Calu3 (cell line): Measurements from ENCODE around the gene TTLL5. TPM values are rescaled to one million over a fixed set of nuclear protein-coding genes. Genes with fewer than 3 reads are reported as not detected.
"Not testable (repeated sequence)": the region's sequence is repeated elsewhere in the genome, so short reads cannot be mapped to it uniquely, and the experiment has no call there.

Source experiments
- BruUV-seq: library from RNA; stranded (reverse); fragments of 400-500 nt; replicated peaks from 2 replicates; lab custom pipeline; 2021; lab: Mats Ljungman, UMichigan
- CTCF ChIA-PET: fragments of 300-600 bp; sonication (Branson Sonifier 250); formaldehyde crosslinking; loops from one replicate; lab custom pipeline; 2022; ENCODE audit warnings: antibody characterized with exemption; lab: Charles Lee
- DNase-seq: peaks from one replicate; pipeline ENCODE4 v3.0.0; 2022
- H3K27ac Mint-ChIP-seq: one replicate; pipeline ENCODE4 v1.8.0; 2022; ENCODE audit warnings: mixed read lengths; ENCODE audit not compliant: unreplicated experiment
- H3K27me3 Mint-ChIP-seq: one replicate; pipeline ENCODE4 v1.8.0; 2022; ENCODE audit warnings: mixed read lengths; ENCODE audit not compliant: unreplicated experiment
- H3K36me3 Mint-ChIP-seq: one replicate; pipeline ENCODE4 v1.8.0; 2022; ENCODE audit warnings: mild to moderate bottlenecking, moderate library complexity, mixed read lengths; ENCODE audit not compliant: insufficient read depth, unreplicated experiment
- H3K4me1 Mint-ChIP-seq: one replicate; pipeline ENCODE4 v1.8.0; 2022; ENCODE audit warnings: mild to moderate bottlenecking, low read depth, mixed read lengths; ENCODE audit not compliant: unreplicated experiment
- H3K4me3 Mint-ChIP-seq: one replicate; pipeline ENCODE4 v1.8.0; 2022; ENCODE audit warnings: mild to moderate bottlenecking, low read depth, moderate library complexity, mixed read lengths; ENCODE audit not compliant: unreplicated experiment
- H3K9me3 Mint-ChIP-seq: one replicate; pipeline ENCODE4 v1.8.0; 2022; ENCODE audit warnings: low read depth, mixed read lengths; ENCODE audit not compliant: unreplicated experiment
- CTCF ChIP-seq: fragments of 200-600 bp; IDR thresholded peaks from one replicate; pipeline ENCODE4 v1.8.0; 2022; ENCODE audit warnings: antibody characterized with exemption; ENCODE audit not compliant: unreplicated experiment
- intact Hi-C: fragments of 100-400 bp; cut with micrococcal nuclease; formaldehyde crosslinking; loops from one replicate; pipeline ENCODE4 v1.10.0; 2022; ENCODE audit not compliant: unreplicated experiment
- total RNA-seq: library from RNA; stranded (reverse); gene quantifications from 2 replicates; pipeline ENCODE4 v1.2.3, GENCODE V29; 2022

TTLL5 gene
- total RNA-seq, 1 experiment from 2014 or later, result 47.5 TPM

GRCh38 chr14:75917322-75917945 is 256.4 kb downstream of the TTLL5 start:
- TF ChIP-seq CTCF, result no peak
- Mint-ChIP-seq H3K4me3 (no peak overlapping the region), H3K36me3 (no peaks in the 10 kb centered on the region), H3K27ac (no peak overlapping the region), H3K9me3 (no peaks in the 10 kb centered on the region), H3K27me3 (no peaks in the 10 kb centered on the region), H3K4me1 (no peaks in the 10 kb centered on the region)
- BruUV-seq, result no TSS peak
- intact Hi-C loops, result no loop called here
- DNase-seq, result no peak
- CTCF ChIA-PET, result interaction anchor here (0.6 kb wide), 1 partner anchor 182 kb away, joined by 3 read pairs; no protein-coding TSS in a partner anchor

- DNase-seq, result no peak
- TF ChIP-seq CTCF, result no peak
- H3K4me3 Mint-ChIP-seq, result no peak overlapping the region
- H3K27ac Mint-ChIP-seq, result no peak overlapping the region
- no peaks in the 10 kb centered on the region for H3K27me3 Mint-ChIP-seq
- no peaks in the 10 kb centered on the region for H3K36me3 Mint-ChIP-seq
- CTCF ChIA-PET, result no interaction called here
- no peaks in the 10 kb centered on the region for H3K4me1 Mint-ChIP-seq
- BruUV-seq, result no TSS peak
- intact Hi-C loops, result no loop called here
- H3K9me3 Mint-ChIP-seq, result no peaks in the 10 kb centered on the region
Measured at GRCh38 chr14:75917946-75918335, 256.9 kb downstream of the TTLL5 start.

GRCh38 chr14:75920421-75920820 is 259.4 kb downstream of the TTLL5 start:
- DNase-seq, BruUV-seq, H3K36me3 Mint-ChIP-seq, H3K9me3 Mint-ChIP-seq, H3K27me3 Mint-ChIP-seq, H3K4me1 Mint-ChIP-seq, H3K27ac Mint-ChIP-seq, CTCF ChIA-PET, intact Hi-C loops, H3K4me3 Mint-ChIP-seq: not testable (repeated sequence)

GRCh38 chr14:75925141-75925840 is 264.2 kb downstream of the TTLL5 start:
- H3K4me1 Mint-ChIP-seq, BruUV-seq, intact Hi-C loops, CTCF ChIA-PET, H3K9me3 Mint-ChIP-seq, H3K4me3 Mint-ChIP-seq, DNase-seq, H3K27me3 Mint-ChIP-seq, H3K27ac Mint-ChIP-seq, H3K36me3 Mint-ChIP-seq: not testable (repeated sequence)

- no peak for TF ChIP-seq CTCF
- intact Hi-C loops, result no loop called here
- CTCF ChIA-PET, result no interaction called here
- BruUV-seq, result no TSS peak
- no peaks in the 10 kb centered on the region for H3K4me1 Mint-ChIP-seq
- H3K27ac Mint-ChIP-seq, result no peak overlapping the region
- H3K36me3 Mint-ChIP-seq, result no peaks in the 10 kb centered on the region
- H3K27me3 Mint-ChIP-seq, result no peaks in the 10 kb centered on the region
- H3K9me3 Mint-ChIP-seq, result no peaks in the 10 kb centered on the region
- DNase-seq, result no peak
- H3K4me3 Mint-ChIP-seq, result no peak overlapping the region
Measured at GRCh38 chr14:75926431-75927115, 265.5 kb downstream of the TTLL5 start.
